HepG2 (cell line): ENCODE results near the gene TDRD9. TPM values are rescaled to one million over a fixed set of nuclear protein-coding genes. Genes with fewer than 3 reads are reported as not detected.

ENCODE experiments used
- AKNA ChIP-seq: sonication (generic); formaldehyde crosslinking; IDR thresholded peaks from 2 replicates; pipeline ENCODE4 v1.4.0; 2020; ENCODE audit warnings: missing genetic modification reagents, borderline replicate concordance
- ELF3 ChIP-seq: IDR thresholded peaks from 2 replicates; pipeline ENCODE4 v1.6.1; 2016; ENCODE audit warnings: missing genetic modification reagents, missing compliant biosample characterization
- ETV5 ChIP-seq: IDR thresholded peaks from 2 replicates; pipeline ENCODE4 v1.6.1; 2018; ENCODE audit warnings: missing biosample characterization, missing genetic modification reagents, inconsistent platforms, borderline replicate concordance
- FOXP1 ChIP-seq, 2 experiments: fragments of 450-650 bp in 1 of 2; IDR thresholded peaks; 2 replicates each; pipeline ENCODE4 v1.6.1; 2017 to 2018; ENCODE audit warnings: antibody characterized with exemption in 1 of 2
- GATAD1 ChIP-seq: IDR thresholded peaks from 2 replicates; pipeline ENCODE4 v1.6.1; 2016; ENCODE audit warnings: missing genetic modification reagents, missing compliant biosample characterization
- HNRNPL ChIP-seq: fragments of 200-400 bp; formaldehyde crosslinking; IDR thresholded peaks from 2 replicates; pipeline ENCODE4 v1.6.1; 2017; ENCODE audit warnings: mild to moderate bottlenecking, low read depth, low read length
- HOMEZ ChIP-seq: IDR thresholded peaks from 2 replicates; pipeline ENCODE4 v1.6.1; 2016; ENCODE audit warnings: low read depth
- MAX ChIP-seq: IDR thresholded peaks from 2 replicates; pipeline ENCODE4 v1.6.1; 2012; ENCODE audit warnings: inconsistent platforms
- NCOA5 ChIP-seq: sonication (generic); formaldehyde crosslinking; IDR thresholded peaks from 2 replicates; pipeline ENCODE4 v1.4.0; 2020; ENCODE audit warnings: missing genetic modification reagents
- RFX3 ChIP-seq: IDR thresholded peaks from 2 replicates; pipeline ENCODE4 v1.6.1; 2016; ENCODE audit warnings: missing biosample characterization, missing genetic modification reagents
- THAP9 ChIP-seq: sonication (generic); formaldehyde crosslinking; IDR thresholded peaks from 2 replicates; pipeline ENCODE4; 2020; ENCODE audit warnings: missing genetic modification reagents, mild to moderate bottlenecking, borderline replicate concordance
- ZBTB26 ChIP-seq: IDR thresholded peaks from 2 replicates; pipeline ENCODE4 v1.6.1; 2016; ENCODE audit warnings: missing compliant biosample characterization, missing genetic modification reagents, borderline replicate concordance
- ZFP91 ChIP-seq: sonication (generic); formaldehyde crosslinking; IDR thresholded peaks from 2 replicates; pipeline ENCODE4 v1.9.0; 2022; ENCODE audit warnings: missing genetic modification reagents, mild to moderate bottlenecking, borderline replicate concordance
- ZFY ChIP-seq: sonication (generic); formaldehyde crosslinking; IDR thresholded peaks from 2 replicates; pipeline ENCODE4 v1.4.0; 2020; ENCODE audit warnings: missing genetic modification reagents
- ZNF207 ChIP-seq: fragments of 450-650 bp; IDR thresholded peaks from 2 replicates; pipeline ENCODE4 v1.6.1; 2016; ENCODE audit warnings: antibody characterized with exemption, borderline replicate concordance
- ZNF331 ChIP-seq: sonication (generic); formaldehyde crosslinking; IDR thresholded peaks from 2 replicates; pipeline ENCODE4 v1.4.0; 2020; ENCODE audit warnings: missing genetic modification reagents
- ZNF558 ChIP-seq: sonication (generic); formaldehyde crosslinking; IDR thresholded peaks from 2 replicates; pipeline ENCODE4 v1.9.0; 2022; ENCODE audit warnings: mild to moderate bottlenecking, missing genetic modification reagents, borderline replicate concordance
- polyA plus RNA-seq, 8 experiments: library from polyadenylated mRNA; depleted of rRNA in 3 of 8; stranded (reverse) in 7 of 8; unstranded in 1 of 8; fragments of >200 nt; fragmentation: Illumina TruSeq in 4 of 8; extraction: Trizol in 4 of 8; gene quantifications; 2 replicates each; pipeline versions ENCODE4 v1.2.1 to v1.2.3, GENCODE V29; 2011 to 2016; ENCODE audit warnings: low read depth in 4 of 8, missing spikeins in 1 of 8, mixed read lengths in 1 of 8; ENCODE audit not compliant: insufficient read depth in 1 of 8
- total RNA-seq, 5 experiments: library from RNA; depleted of rRNA; stranded (reverse); fragments of >200 nt; fragmentation: Illumina TruSeq; extraction: Trizol; gene quantifications; 2 replicates each; pipeline ENCODE4 v1.2.3, GENCODE V29; 2016; ENCODE audit warnings: low read depth in 1 of 5

TDRD9 gene
- total and polyA plus RNA-seq, 2 of the 13 experiments (the other 11 are each of a cell fraction or from before 2014, with no cell fraction given), result not detected

GRCh38 chr14:104078031-104078455, 149.8 kb downstream of the TDRD9 start (continued):
- TF ChIP-seq THAP9 (CRISPR knock-in tag) (0 out of 2 replicates have a peak, but pooled peaks have one; percentile 27), HOMEZ (peak; percentile 20; the same call in 1 of the 2 replicates), AKNA (CRISPR knock-in tag) (no peak), NCOA5 (CRISPR knock-in tag) (no peak), MAX (0 out of 2 replicates have a peak, but pooled peaks have one; percentile 28), RFX3 (no peak), FOXP1 (IDR thresholded peaks at IDR 0.05) (no peak), FOXP1 (CRISPR knock-in tag; IDR thresholded peaks at IDR 0.05) (peak; percentile 18; the same call in 1 of the 2 replicates), ZFY (CRISPR knock-in tag) (0 out of 2 replicates have a peak, but pooled peaks have one; percentile 20), ELF3 (CRISPR knock-in tag) (peak; percentile 93), ZBTB26 (CRISPR knock-in tag) (0 out of 2 replicates have a peak, but pooled peaks have one; percentile 58), HNRNPL (no peak), ETV5 (CRISPR knock-in tag) (peak; percentile 93), ZNF207 (no peak), GATAD1 (CRISPR knock-in tag) (0 out of 2 replicates have a peak, but pooled peaks have one; percentile 36), ZNF558 (peak; percentile 26; the same call in 1 of the 2 replicates), ZNF331 (CRISPR knock-in tag) (peak; percentile 45; the same call in 1 of the 2 replicates), ZFP91 (CRISPR knock-in tag) (0 out of 2 replicates have a peak, but pooled peaks have one; percentile 34)
